Subcutaneous abdominal adipose tissue (tissue), 5 donors: ENCODE measurements around the gene CSPG5.
A peak's percentile ranks its signal among the peaks of the same experiment; 100 is the strongest.

Source experiments
- H3K27ac ChIP-seq: one replicate; pipeline ENCODE4 v1.7.0; 2013; ENCODE audit warnings: low read depth, mild to moderate bottlenecking, inconsistent platforms, low read length, moderate library complexity
- H3K27me3 ChIP-seq, 5 donors: one replicate each; pipeline ENCODE4 v1.7.0; 2013; ENCODE audit warnings: low read length in 5 of 5, inconsistent platforms in 1 of 5; ENCODE audit not compliant: control insufficient read depth in 5 of 5, insufficient read depth in 4 of 5
- H3K36me3 ChIP-seq, 5 donors: one replicate each; pipeline ENCODE4 v1.7.0; 2013; ENCODE audit warnings: low read length in 5 of 5; ENCODE audit not compliant: control insufficient read depth in 5 of 5, insufficient read depth in 5 of 5
- H3K4me1 ChIP-seq, 5 donors: one replicate each; pipeline ENCODE4 v1.7.0; 2013; ENCODE audit warnings: low read length in 5 of 5, mild to moderate bottlenecking in 3 of 5, moderate library complexity in 1 of 5; ENCODE audit not compliant: control insufficient read depth in 5 of 5, insufficient read depth in 5 of 5
- H3K4me3 ChIP-seq, 5 donors: one replicate each; pipeline ENCODE4 v1.7.0; 2013; ENCODE audit warnings: low read length in 5 of 5, low read depth in 1 of 5
- H3K9ac ChIP-seq, 5 donors: one replicate each; pipeline ENCODE4 v1.7.0; 2013; ENCODE audit warnings: low read length in 5 of 5, mild to moderate bottlenecking in 4 of 5, moderate library complexity in 3 of 5
- H3K9me3 ChIP-seq, 5 donors: one replicate each; pipeline ENCODE4 v1.7.0; 2013; ENCODE audit warnings: low read length in 5 of 5; ENCODE audit not compliant: control insufficient read depth in 5 of 5
- donor health status: healthy.
- donor health status: healthy.
- donor health status: healthy.
- donor health status: healthy.
- donor health status: healthy.

The CSPG5 gene, protein sequence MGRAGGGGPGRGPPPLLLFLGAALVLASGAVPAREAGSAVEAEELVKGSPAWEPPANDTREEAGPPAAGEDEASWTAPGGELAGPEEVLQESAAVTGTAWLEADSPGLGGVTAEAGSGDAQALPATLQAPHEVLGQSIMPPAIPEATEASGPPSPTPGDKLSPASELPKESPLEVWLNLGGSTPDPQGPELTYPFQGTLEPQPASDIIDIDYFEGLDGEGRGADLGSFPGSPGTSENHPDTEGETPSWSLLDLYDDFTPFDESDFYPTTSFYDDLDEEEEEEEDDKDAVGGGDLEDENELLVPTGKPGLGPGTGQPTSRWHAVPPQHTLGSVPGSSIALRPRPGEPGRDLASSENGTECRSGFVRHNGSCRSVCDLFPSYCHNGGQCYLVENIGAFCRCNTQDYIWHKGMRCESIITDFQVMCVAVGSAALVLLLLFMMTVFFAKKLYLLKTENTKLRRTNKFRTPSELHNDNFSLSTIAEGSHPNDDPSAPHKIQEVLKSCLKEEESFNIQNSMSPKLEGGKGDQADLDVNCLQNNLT

DNA sequence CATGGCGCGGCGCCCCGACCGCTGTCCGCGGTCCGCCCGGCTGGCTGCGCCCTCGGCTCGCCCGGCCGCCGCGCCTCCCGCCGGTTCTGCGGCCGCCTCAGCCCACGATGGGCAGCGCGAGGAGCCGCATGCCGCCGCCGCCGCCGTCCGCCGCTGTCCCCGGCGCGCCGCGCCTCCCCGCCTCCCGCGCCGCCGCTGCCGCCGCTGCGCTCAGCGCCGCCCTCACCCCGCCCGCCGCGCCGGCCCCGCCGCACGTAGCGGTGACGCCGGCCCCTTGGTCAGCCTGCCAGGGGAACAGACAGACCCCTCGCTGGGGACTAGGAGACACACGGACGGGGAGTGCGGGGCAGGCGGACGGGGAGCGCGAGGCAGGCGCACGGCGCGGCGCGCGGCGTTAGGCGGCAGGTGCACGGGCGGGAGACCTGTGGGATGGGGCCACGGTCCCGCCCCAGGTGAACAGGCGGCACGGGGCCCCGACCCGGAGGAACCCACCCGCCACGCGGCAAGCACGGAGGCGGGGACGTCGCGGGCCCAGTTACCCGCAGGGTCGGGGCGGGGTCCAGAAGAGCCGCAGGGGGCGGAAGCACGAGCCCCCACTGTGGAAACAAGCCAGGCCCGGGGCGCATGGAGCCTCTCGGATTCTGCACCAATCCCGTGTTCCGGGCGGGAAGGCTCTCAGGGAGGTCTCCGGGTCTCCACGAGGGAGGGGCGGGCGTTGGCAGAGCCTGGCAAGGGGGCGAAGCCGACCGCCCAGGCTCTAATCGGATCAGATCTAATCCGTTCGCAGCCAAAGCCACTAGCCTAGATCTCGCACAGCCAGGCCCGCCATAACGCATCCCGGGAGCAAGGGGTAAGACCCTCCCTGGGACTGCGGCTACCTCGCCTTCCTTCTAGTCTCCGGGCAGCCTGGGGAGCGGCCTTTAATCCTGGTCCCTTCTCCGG is at the start of gene CSPG5:
TSS of gene CSPG5 (minus strand) at position 175 of the 942 bp plus-strand sequence. CDS start at position 3, 172 bp downstream.
- no peaks in the 10 kb centered on the region for H3K9me3 ChIP-seq
- peak within 1 kb of the TSS in 4 of 5 donors; percentile 48 to 73 (median 64) for H3K4me3 ChIP-seq
- H3K27ac ChIP-seq: no peak within 1 kb of the TSS
- no peaks in the 10 kb centered on the region for H3K36me3 ChIP-seq
- H3K4me1 ChIP-seq: peaks cover 0 to 26% (median 20%) of the 10 kb centered on the region in 5 donors
- H3K27me3 ChIP-seq: peaks cover 0 to 10% (median 0%) of the 10 kb centered on the region in 5 donors
- peak within 1 kb of the TSS in 3 of 5 donors; percentile 2 to 63 (median 11) for H3K9ac ChIP-seq

DNA sequence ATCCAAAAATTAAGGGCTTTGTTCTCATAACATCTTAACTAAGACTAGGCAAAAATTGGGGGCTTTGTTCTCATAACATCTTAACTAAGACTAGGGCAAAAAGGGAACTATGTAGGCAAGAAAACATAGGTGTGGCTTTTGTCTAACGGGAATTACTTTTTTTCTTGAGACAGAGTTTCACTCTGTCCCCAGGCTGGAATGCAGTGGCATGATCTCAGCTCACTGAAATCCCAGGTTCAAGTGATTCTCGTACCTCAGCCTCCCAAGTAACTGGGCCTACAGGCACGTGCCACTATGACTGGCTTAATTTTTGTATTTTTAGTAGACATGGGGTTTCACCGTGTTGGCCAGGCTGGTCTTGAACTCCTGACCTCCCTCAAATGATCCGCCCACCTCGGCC is 49.8 kb upstream of the CSPG5 start:
- peaks cover 30 to 66% (median 36%) of the 10 kb centered on the region in 5 donors for H3K36me3 ChIP-seq

DNA sequence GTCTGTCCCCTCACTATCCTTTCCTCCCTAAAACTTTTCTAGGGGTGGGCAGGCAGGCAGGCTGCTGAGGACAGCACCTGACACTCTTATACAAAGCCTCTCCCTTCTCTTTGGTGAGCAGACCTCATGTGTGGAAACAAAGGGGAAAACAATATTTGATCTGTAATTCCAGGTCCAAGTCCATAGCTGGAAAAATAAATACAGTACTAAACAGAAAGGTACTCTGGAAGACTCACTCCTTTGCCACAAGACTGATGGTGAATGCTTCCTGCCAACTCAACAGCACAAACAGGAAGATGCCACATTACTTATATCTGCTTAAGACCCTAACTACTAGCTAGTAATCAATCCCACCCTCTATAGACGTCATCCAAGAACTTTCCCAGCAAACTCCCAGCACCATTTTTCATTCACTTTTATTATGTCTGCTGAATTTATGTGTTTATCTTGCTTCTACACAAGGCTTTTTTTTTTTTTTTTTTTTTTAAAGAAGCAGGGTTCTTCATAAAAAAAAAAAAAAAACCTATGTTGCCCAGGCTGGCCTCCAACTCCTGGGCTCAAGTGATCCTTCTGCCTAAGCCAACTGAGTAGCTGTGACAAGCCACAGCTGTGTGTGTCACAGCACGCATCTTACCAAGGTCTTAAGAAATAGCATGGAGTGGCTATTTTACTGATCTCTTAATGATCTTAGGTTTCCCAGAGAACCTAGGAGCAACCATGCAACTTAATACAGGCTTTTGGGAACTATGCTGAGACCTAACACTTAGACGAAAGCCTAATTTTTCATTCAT is 44.2 kb upstream of the CSPG5 start:
- H3K4me1 ChIP-seq: peaks cover 0 to 5% (median 0%) of the 10 kb centered on the region in 5 donors
- no peak overlapping the region for H3K4me3 ChIP-seq
- H3K36me3 ChIP-seq: peaks cover 20 to 55% (median 30%) of the 10 kb centered on the region in 5 donors
- no peak overlapping the region for H3K27ac ChIP-seq
- H3K9me3 ChIP-seq: no peaks in the 10 kb centered on the region
- H3K27me3 ChIP-seq: no peaks in the 10 kb centered on the region
- no peak overlapping the region for H3K9ac ChIP-seq

More for the DNA sequence above, 49.8 kb upstream of the CSPG5 start:
- Histone ChIP-seq H3K9ac (no peak overlapping the region), H3K9me3 (no peaks in the 10 kb centered on the region), H3K27ac (no peak overlapping the region), H3K4me3 (no peak overlapping the region), H3K4me1 (no peaks in the 10 kb centered on the region), H3K27me3 (no peaks in the 10 kb centered on the region)

DNA sequence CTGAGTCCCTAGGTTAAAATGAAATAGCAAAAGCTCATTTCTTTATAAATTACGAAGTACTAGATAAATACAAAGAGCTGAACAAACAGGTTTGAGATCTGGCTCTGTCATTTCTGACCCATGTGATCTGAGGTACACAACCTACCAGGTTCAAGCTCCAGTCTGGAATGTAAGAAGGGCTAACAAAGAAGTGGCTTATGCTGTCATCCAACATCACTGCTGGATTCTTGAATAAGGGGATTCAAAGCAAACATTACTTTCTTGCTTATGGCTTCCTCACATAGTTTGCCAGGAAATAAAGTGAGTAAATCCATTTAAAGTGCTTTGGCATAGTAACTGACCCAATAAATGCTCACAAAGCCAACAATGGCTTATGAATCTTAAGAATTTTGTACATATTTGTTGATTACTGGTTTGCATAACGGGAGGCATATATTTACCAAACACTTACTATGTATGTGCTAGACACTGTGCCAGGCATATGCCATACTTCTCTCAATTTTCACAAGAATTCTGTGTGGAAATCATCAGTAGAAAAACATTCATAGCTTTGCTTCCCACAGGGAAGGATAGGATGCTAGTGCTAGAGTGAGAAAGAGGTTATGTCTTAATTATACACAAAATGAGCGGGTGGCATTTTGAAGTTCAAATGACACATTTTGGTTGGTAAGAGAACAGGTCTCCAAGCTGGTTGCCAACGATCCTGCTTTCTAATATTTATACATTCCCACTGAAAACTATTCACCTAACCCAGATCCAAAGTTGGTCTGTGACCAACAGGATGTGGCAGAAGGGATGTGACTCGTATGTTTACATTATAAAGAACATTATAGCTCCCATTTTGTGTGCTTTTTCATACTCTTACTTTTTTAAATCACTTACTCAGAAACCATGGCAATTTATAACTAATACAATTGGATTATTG is 38.7 kb upstream of the CSPG5 start:
- Histone ChIP-seq H3K9me3 (no peaks in the 10 kb centered on the region), H3K9ac (no peak overlapping the region), H3K27me3 (no peaks in the 10 kb centered on the region), H3K4me3 (no peak overlapping the region), H3K36me3 (peaks cover 23 to 48% (median 32%) of the 10 kb centered on the region in 5 donors), H3K4me1 (peaks cover 0 to 9% (median 7%) of the 10 kb centered on the region in 5 donors), H3K27ac (no peak overlapping the region)

DNA sequence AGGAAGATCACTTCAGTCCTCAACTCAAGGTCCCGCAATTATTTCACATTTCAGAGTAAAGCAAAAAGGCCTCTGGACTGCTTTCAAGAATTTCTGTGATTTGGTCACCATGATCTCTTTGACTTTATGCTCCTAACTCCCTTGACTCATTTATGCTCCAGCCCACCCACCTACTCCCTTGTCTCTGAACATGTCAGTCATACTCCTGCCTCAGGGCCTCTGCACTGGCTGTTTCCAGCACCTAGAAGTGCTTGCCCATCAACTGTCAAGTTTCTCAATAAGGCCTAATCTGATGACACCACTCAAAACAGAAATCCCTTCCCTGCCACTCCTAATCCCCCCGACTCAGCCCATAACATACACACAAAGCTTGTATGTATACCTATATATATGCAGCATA is 36.1 kb upstream of the CSPG5 start:
- H3K36me3 ChIP-seq: peaks cover 25 to 38% (median 27%) of the 10 kb centered on the region in 5 donors
- H3K27me3 ChIP-seq: no peaks in the 10 kb centered on the region
- H3K9me3 ChIP-seq: no peaks in the 10 kb centered on the region
- H3K4me3 ChIP-seq: no peak overlapping the region
- H3K9ac ChIP-seq: no peak overlapping the region
- no peak overlapping the region for H3K27ac ChIP-seq
- peaks cover 0 to 12% (median 12%) of the 10 kb centered on the region in 5 donors for H3K4me1 ChIP-seq

DNA sequence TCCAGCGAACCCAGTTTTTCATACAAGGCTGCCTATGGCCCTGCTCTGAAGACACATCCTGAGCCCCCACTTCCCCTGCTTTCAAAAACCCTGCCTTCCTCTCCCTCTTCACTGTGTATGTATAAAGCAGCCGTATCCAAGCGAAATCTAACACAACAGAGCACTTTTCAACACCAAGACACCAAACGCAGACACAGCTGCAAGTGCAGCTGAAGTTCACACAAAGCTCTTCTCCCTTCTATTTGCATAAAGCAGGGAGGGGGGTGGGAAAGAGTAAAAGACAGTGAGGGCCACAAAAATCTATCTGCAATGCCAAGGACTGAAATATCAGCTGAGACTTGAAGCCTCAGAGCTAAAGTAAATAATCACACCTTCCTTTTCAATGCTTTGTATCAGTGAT is 35.1 kb upstream of the CSPG5 start:
- Histone ChIP-seq H3K4me3 (no peak overlapping the region), H3K4me1 (peaks cover 0 to 12% (median 12%) of the 10 kb centered on the region in 5 donors), H3K27me3 (no peaks in the 10 kb centered on the region), H3K9ac (no peak overlapping the region), H3K36me3 (peaks cover 23 to 37% (median 27%) of the 10 kb centered on the region in 5 donors), H3K27ac (no peak overlapping the region), H3K9me3 (no peaks in the 10 kb centered on the region)

DNA sequence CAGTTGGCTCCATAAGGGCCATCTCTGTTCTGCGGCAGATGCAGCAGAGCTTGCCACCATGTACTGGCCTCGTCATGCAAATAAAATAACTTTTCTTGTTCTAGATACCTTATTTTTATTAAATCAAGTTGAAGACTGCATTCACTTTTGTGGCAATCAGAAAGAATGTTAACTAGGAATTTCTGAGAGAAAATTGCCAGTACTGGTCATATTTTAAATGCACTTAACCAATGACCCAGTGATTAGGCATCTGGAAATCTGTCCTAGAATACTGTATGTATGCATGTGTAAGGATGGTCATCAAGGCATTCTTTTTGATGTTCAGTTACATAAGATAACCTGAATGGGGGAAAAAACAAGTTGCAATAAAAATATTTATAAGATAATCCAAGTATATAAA is 34.2 kb upstream of the CSPG5 start:
- Histone ChIP-seq H3K27me3 (no peaks in the 10 kb centered on the region), H3K36me3 (peaks cover 24 to 41% (median 30%) of the 10 kb centered on the region in 5 donors), H3K4me1 (peaks cover 0 to 12% (median 12%) of the 10 kb centered on the region in 5 donors), H3K4me3 (no peak overlapping the region), H3K27ac (peak overlapping the region; percentile 15), H3K9me3 (no peaks in the 10 kb centered on the region), H3K9ac (no peak overlapping the region)

DNA sequence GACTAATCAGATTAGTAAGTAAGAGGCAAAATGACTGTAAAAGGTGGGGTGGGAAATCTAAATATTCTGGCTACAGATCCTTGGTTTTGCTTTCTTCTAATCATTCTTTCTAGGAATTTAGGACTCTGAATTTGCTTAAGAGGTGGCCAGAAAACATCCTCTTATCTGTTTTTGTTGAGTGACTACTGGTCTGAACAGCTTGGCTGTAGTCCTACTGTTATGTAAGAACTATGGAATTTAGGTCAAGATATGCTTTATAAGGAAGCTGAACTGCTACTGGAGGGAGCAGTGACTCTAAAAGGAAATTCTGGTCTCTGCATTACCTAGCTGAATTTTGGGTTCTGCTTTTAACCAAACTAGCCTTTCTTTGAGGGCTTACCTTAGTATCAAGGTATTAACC is 33.5 kb upstream of the CSPG5 start:
- H3K27ac ChIP-seq: peak overlapping the region; percentile 15
- peaks cover 21 to 40% (median 29%) of the 10 kb centered on the region in 5 donors for H3K36me3 ChIP-seq
- no peak overlapping the region for H3K9ac ChIP-seq

More for the DNA sequence above, 33.5 kb upstream of the CSPG5 start:
- H3K4me1 ChIP-seq: peaks cover 0 to 12% (median 12%) of the 10 kb centered on the region in 5 donors
- H3K9me3 ChIP-seq: no peaks in the 10 kb centered on the region
- no peaks in the 10 kb centered on the region for H3K27me3 ChIP-seq
- H3K4me3 ChIP-seq: no peak overlapping the region
